Measurements from ENCODE around the gene PTPA. TPM values are rescaled to one million over a fixed set of nuclear protein-coding genes. Genes with fewer than 3 reads are reported as not detected.

Gene PTPA
- total and polyA plus RNA-seq, 2 donors (not counting 3 experiments of a cell fraction or from before 2014, with no cell fraction given), result 97.7 to 121 TPM

DNA sequence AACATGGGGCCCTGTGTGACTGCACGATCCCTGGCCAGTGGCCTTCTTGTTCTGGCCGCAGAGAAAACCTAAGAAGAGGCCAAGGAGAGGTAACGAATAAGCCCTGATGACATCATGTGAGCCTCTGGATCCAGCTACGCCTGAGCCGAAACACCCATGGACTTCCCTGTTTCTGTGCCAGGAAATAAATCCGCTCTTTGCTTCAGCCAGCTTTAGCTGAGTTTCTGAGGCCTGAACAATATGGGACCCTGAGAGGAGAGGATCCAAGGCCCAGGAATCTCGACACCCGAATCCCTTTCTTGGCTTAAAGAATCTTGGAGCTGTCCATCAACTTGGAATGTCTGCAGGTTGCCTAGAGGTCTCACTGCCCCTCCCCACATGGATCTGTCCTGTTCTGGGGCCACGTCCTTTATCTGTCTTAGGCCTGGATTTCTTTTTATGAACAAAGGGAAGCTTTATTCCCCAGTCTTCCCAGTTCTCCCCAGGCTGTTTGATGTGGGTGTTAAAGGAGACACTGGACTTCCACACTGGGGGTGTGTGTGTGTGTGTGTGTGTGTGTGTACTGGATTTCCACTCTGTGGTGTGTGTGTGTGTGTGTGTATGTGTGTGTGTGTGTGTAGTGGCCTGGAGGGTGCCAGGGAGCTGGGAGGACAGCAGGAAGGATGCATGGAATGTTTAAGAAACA is 53.2 kb downstream of the PTPA start:
- intact Hi-C loops (cut with micrococcal nuclease), result no loop called here
- FAIRE-seq (no peak), DNase-seq (ENCODE audit: low read depth, low spot score) (no peak)
- ChIA-PET CTCF (interaction anchor here (1.1 to 8.2 kb wide), 5 partner anchors 10 to 33 kb away, joined by 4 to 80 read pairs (median 5); no protein-coding TSS in a partner anchor), POLR2A (no interaction called here)
- Histone ChIP-seq H3K9ac (replicated peaks; ENCODE audit: extremely low read depth, insufficient read depth, low read length) (no peak overlapping the region), H2AFZ (ENCODE audit: low read depth, low read length) (no peak overlapping the region), H3K27ac (ENCODE audit: insufficient read depth, low read depth, low read length) (no peak overlapping the region), H3K79me2 (ENCODE audit: control insufficient read depth, insufficient read depth, low read length) (no peaks in the 10 kb centered on the region), H3K4me3 (replicated peaks in 1 of 3; ENCODE audit: insufficient read depth in 1 of 3, low read depth in 1 of 3, low read length in 3 of 3) (no peak overlapping the region), H3K9me1 (replicated peaks; ENCODE audit: control insufficient read depth, extremely low read depth, insufficient read depth, low read length) (no peaks in the 10 kb centered on the region), H3K27me3 (ENCODE audit: control insufficient read depth in 2 of 2, insufficient read depth in 2 of 2, low read length in 2 of 2) (no peaks in the 10 kb centered on the region), H4K20me1 (replicated peaks; ENCODE audit: control insufficient read depth, extremely low read depth, insufficient read depth, low read length) (no peaks in the 10 kb centered on the region), H3K4me1 (ENCODE audit: control insufficient read depth, extremely low read depth, insufficient read depth, low read length) (peaks cover 23% of the 10 kb centered on the region), H3K36me3 (ENCODE audit: control insufficient read depth in 2 of 2, extremely low read depth in 1 of 2, insufficient read depth in 2 of 2, low read length in 2 of 2) (no peaks in the 10 kb centered on the region), H3K4me2 (ENCODE audit: insufficient read depth, low read length) (no peak overlapping the region), H3K9me3 (replicated peaks; ENCODE audit: control insufficient read depth, insufficient read depth, low read length) (no peaks in the 10 kb centered on the region)
- dilution Hi-C loops (cut with MboI; ENCODE audit: extremely low pct_ligation_motif_present, low sequenced_read_pairs), result no loop called here
- BruUV-seq (replicated peaks), result no TSS peak
- no peak for TF ChIP-seq MYC (IDR thresholded peaks at IDR 0.05; ENCODE audit: low read depth, low read length)

GRCh38 chr9:129165198-129165597 is 54.0 kb downstream of the PTPA start:
- no TSS peak for BruUV-seq (replicated peaks)
- no peak for FAIRE-seq
- POLR2A ChIA-PET, result interaction anchor here (1.8 kb wide), 1 partner anchor 19 kb away, joined by 5 read pairs; no protein-coding TSS in a partner anchor

More at GRCh38 chr9:129165198-129165597, 54.0 kb downstream of the PTPA start:
- TF ChIP-seq POLR2AphosphoS5 (IDR thresholded peaks at IDR 0.05; ENCODE audit: insufficient read depth, low read depth, low read length) (no peak), CTCF (IDR thresholded peaks at IDR 0.05; ENCODE audit: extremely low read depth in 1 of 2, insufficient read depth in 1 of 2, low read depth in 1 of 2, low read length in 2 of 2) (no peak), POLR2A (IDR thresholded peaks at IDR 0.05; ENCODE audit: low read depth, low read length) (no peak), MYC (IDR thresholded peaks at IDR 0.05; ENCODE audit: low read depth, low read length) (no peak), FOS (IDR thresholded peaks at IDR 0.05; ENCODE audit: borderline replicate concordance, insufficient read depth, low read length) (no peak), JUN (IDR thresholded peaks at IDR 0.05; ENCODE audit: borderline replicate concordance, insufficient read depth, insufficient read length, low read depth) (no peak), GATA2 (IDR thresholded peaks at IDR 0.05; ENCODE audit: insufficient read depth, insufficient read length, low read depth, low read length) (no peak)
- TF ChIP-seq, protein P1, sequence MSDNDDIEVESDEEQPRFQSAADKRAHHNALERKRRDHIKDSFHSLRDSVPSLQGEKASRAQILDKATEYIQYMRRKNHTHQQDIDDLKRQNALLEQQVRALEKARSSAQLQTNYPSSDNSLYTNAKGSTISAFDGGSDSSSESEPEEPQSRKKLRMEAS (IDR thresholded peaks at IDR 0.05; ENCODE audit: insufficient read depth, insufficient read length), result no peak
- H3K27ac ChIP-seq (ENCODE audit: insufficient read depth, low read depth, low read length), result no peak overlapping the region
- no peaks in the 10 kb centered on the region for H3K9me1 ChIP-seq (replicated peaks; ENCODE audit: control insufficient read depth, extremely low read depth, insufficient read depth, low read length)
- H4K20me1 ChIP-seq (replicated peaks; ENCODE audit: control insufficient read depth, extremely low read depth, insufficient read depth, low read length), result no peaks in the 10 kb centered on the region
- H2AFZ ChIP-seq (ENCODE audit: low read depth, low read length), result no peak overlapping the region
- H3K4me3 ChIP-seq (replicated peaks in 1 of 3; ENCODE audit: insufficient read depth in 1 of 3, low read depth in 1 of 3, low read length in 3 of 3), result no peak overlapping the region
- no peak overlapping the region for H3K4me2 ChIP-seq (ENCODE audit: insufficient read depth, low read length)
- CTCF ChIA-PET, result interaction anchor here (1.1 to 8.2 kb wide), 6 partner anchors 9 to 34 kb away, joined by 4 to 80 read pairs (median 6); no protein-coding TSS in a partner anchor
- H3K36me3 ChIP-seq (ENCODE audit: control insufficient read depth in 2 of 2, extremely low read depth in 1 of 2, insufficient read depth in 2 of 2, low read length in 2 of 2), result no peaks in the 10 kb centered on the region
- dilution Hi-C loops (cut with MboI; ENCODE audit: extremely low pct_ligation_motif_present, low sequenced_read_pairs), result no loop called here
- H3K9me3 ChIP-seq (replicated peaks; ENCODE audit: control insufficient read depth, insufficient read depth, low read length), result no peaks in the 10 kb centered on the region
- H3K4me1 ChIP-seq (ENCODE audit: control insufficient read depth, extremely low read depth, insufficient read depth, low read length), result peaks cover 27% of the 10 kb centered on the region
- intact Hi-C loops (cut with micrococcal nuclease), result no loop called here
- H3K27me3 ChIP-seq (ENCODE audit: control insufficient read depth in 2 of 2, insufficient read depth in 2 of 2, low read length in 2 of 2), result no peaks in the 10 kb centered on the region
- no peak for DNase-seq (ENCODE audit: low read depth, low spot score)
- no peaks in the 10 kb centered on the region for H3K79me2 ChIP-seq (ENCODE audit: control insufficient read depth, insufficient read depth, low read length)
- H3K9ac ChIP-seq (replicated peaks; ENCODE audit: extremely low read depth, insufficient read depth, low read length), result no peak overlapping the region

Measured in endothelial cell of umbilical vein (primary cell).